MCF 10A (cell line): ENCODE measurements around the gene NUP62. TPM values are rescaled to one million over a fixed set of nuclear protein-coding genes. Genes with fewer than 3 reads are reported as not detected.
"Not testable (repeated sequence)": the region's sequence is repeated elsewhere in the genome, so short reads cannot be mapped to it uniquely, and the experiment has no call there.

Experiments
- BruUV-seq: library from RNA; stranded (reverse); fragments of 400-500 nt; replicated peaks from 2 replicates; lab custom pipeline; 2021; lab: Mats Ljungman, UMichigan
- CTCF ChIA-PET: fragments of 300-600 bp; sonication (Branson Sonifier 250); formaldehyde crosslinking; extraction: SDS; loops from one replicate; lab custom pipeline; 2021; ENCODE audit warnings: antibody characterized with exemption, inconsistent platforms; lab: Yijun Ruan, JAX
- POLR2A ChIA-PET: fragments of 300-600, 350-650 bp; sonication (Branson Sonifier 250); formaldehyde crosslinking; extraction: SDS; loops from one replicate; lab custom pipeline; 2020; ENCODE audit warnings: antibody characterized with exemption, inconsistent platforms; lab: Yijun Ruan, JAX
- DNase-seq: peaks from one replicate; pipeline ENCODE4 v3.0.0-alpha.2; 2018; ENCODE audit not compliant: unreplicated experiment
- H3K27ac Mint-ChIP-seq: one replicate; pipeline ENCODE4 v1.8.0; 2022; ENCODE audit warnings: mild to moderate bottlenecking, low read depth, mixed read lengths; ENCODE audit not compliant: unreplicated experiment
- H3K27me3 Mint-ChIP-seq: one replicate; pipeline ENCODE4 v1.8.0; 2022; ENCODE audit warnings: mixed read lengths; ENCODE audit not compliant: insufficient read depth, unreplicated experiment
- H3K36me3 Mint-ChIP-seq: one replicate; pipeline ENCODE4 v1.8.0; 2022; ENCODE audit warnings: mild to moderate bottlenecking, moderate library complexity, mixed read lengths; ENCODE audit not compliant: insufficient read depth, unreplicated experiment
- H3K4me1 Mint-ChIP-seq: one replicate; pipeline ENCODE4 v1.8.0; 2022; ENCODE audit warnings: mixed read lengths; ENCODE audit not compliant: insufficient read depth, unreplicated experiment
- H3K4me3 Mint-ChIP-seq: one replicate; pipeline ENCODE4 v1.8.0; 2022; ENCODE audit warnings: mild to moderate bottlenecking, moderate library complexity, mixed read lengths; ENCODE audit not compliant: unreplicated experiment
- H3K9me3 Mint-ChIP-seq: one replicate; pipeline ENCODE4 v1.8.0; 2022; ENCODE audit warnings: mixed read lengths; ENCODE audit not compliant: unreplicated experiment
- CTCF ChIP-seq: fragments of 200-600 bp; IDR thresholded peaks from one replicate; pipeline ENCODE4 v1.8.0; 2022; ENCODE audit warnings: antibody characterized with exemption, mild to moderate bottlenecking; ENCODE audit not compliant: unreplicated experiment
- intact Hi-C: fragments of 100-400 bp; cut with micrococcal nuclease; formaldehyde crosslinking; loops from 2 replicates; pipeline ENCODE4 v1.14.1; 2022
- total RNA-seq: library from RNA; stranded (reverse); gene quantifications from 2 replicates; pipeline ENCODE4 v1.2.3, GENCODE V29; 2022

NUP62 gene
- total RNA-seq, 1 experiment from 2014 or later, result 44.9 TPM

- peaks cover 7% of the 10 kb centered on the region for H3K4me1 Mint-ChIP-seq
- CTCF ChIA-PET, result interaction anchor here (0.7 to 1.2 kb wide), 4 partner anchors 12 to 186 kb away, joined by 3 to 6 read pairs (median 3); no protein-coding TSS in a partner anchor
- no peak overlapping the region for H3K4me3 Mint-ChIP-seq
- H3K9me3 Mint-ChIP-seq, result no peaks in the 10 kb centered on the region
- no peak for DNase-seq
- intact Hi-C loops, result no loop called here
- no TSS peak for BruUV-seq
- H3K36me3 Mint-ChIP-seq, result no peaks in the 10 kb centered on the region
- peaks cover 15% of the 10 kb centered on the region for H3K27me3 Mint-ChIP-seq
- H3K27ac Mint-ChIP-seq, result no peak overlapping the region
- POLR2A ChIA-PET, result interaction anchor here (0.5 to 1.0 kb wide), 2 partner anchors 14 to 186 kb away, joined by 3 read pairs; no protein-coding TSS in a partner anchor
- no peak for TF ChIP-seq CTCF
These were observed 20.7 kb upstream of the NUP62 start for GRCh38 chr19:49949742-49950589.

- no TSS peak for BruUV-seq
- no peak for TF ChIP-seq CTCF
- Mint-ChIP-seq H3K4me3 (no peak overlapping the region), H3K27me3 (peaks cover 20% of the 10 kb centered on the region), H3K9me3 (no peaks in the 10 kb centered on the region), H3K27ac (no peak overlapping the region), H3K36me3 (no peaks in the 10 kb centered on the region), H3K4me1 (no peaks in the 10 kb centered on the region)
- ChIA-PET POLR2A (no interaction called here), CTCF (interaction anchor here (0.7 kb wide), 1 partner anchor 404 kb away, joined by 4 read pairs; no protein-coding TSS in a partner anchor)
- no peak for DNase-seq
- intact Hi-C loops, result no loop called here
These were observed 17.1 kb upstream of the NUP62 start for GRCh38 chr19:49946415-49946814.

GRCh38 chr19:49944567-49944966, 15.3 kb upstream of the NUP62 start:
- intact Hi-C loops, H3K27ac Mint-ChIP-seq, CTCF ChIA-PET, H3K4me1 Mint-ChIP-seq, H3K4me3 Mint-ChIP-seq, DNase-seq, H3K36me3 Mint-ChIP-seq, BruUV-seq, POLR2A ChIA-PET, H3K9me3 Mint-ChIP-seq: not testable (repeated sequence)
- H3K27me3 Mint-ChIP-seq, result peaks cover 20% of the 10 kb centered on the region

GRCh38 chr19:49940482-49940791, 11.1 kb upstream of the NUP62 start:
- ChIA-PET CTCF (interaction anchor here (1.5 kb wide), 1 partner anchor 195 kb away, joined by 5 read pairs; no protein-coding TSS in a partner anchor), POLR2A (no interaction called here)
- Mint-ChIP-seq H3K36me3 (no peaks in the 10 kb centered on the region), H3K27me3 (peaks cover 20% of the 10 kb centered on the region), H3K4me3 (no peak overlapping the region), H3K9me3 (no peaks in the 10 kb centered on the region), H3K27ac (no peak overlapping the region), H3K4me1 (no peaks in the 10 kb centered on the region)
- intact Hi-C loops, result no loop called here
- BruUV-seq, result no TSS peak
- DNase-seq, result no peak
- TF ChIP-seq CTCF, result no peak
